Endothelial cell of umbilical vein (primary cell): Measurements from ENCODE around the gene NUDT3. TPM values are rescaled to one million over a fixed set of nuclear protein-coding genes. Genes with fewer than 3 reads are reported as not detected.

Source experiments
- BruUV-seq: library from RNA; stranded (reverse); fragments of 400-500 nt; replicated peaks from 2 replicates; lab custom pipeline; 2021; lab: Mats Ljungman, UMichigan
- CTCF ChIA-PET: fragments of 300-600, 350-600 bp; sonication (Branson Sonifier 250); formaldehyde crosslinking; loops from one replicate; lab custom pipeline; 2021; ENCODE audit warnings: antibody characterized with exemption, inconsistent platforms; lab: Charles Lee
- POLR2A ChIA-PET: fragments of 300-600, 350-600 bp; sonication (Branson Sonifier 250); formaldehyde crosslinking; loops from one replicate; lab custom pipeline; 2021; ENCODE audit warnings: antibody characterized with exemption, inconsistent platforms; lab: Charles Lee
- DNase-seq: peaks from one replicate; pipeline ENCODE4 v3.0.0-alpha.2; 2011; ENCODE audit warnings: low read depth, low spot score
- FAIRE-seq: peaks from 2 replicates; lab custom pipeline; 2011; peaks lifted over from hg19 to GRCh38; lab: Jason Lieb, UNC
- H2AFZ ChIP-seq: 2 replicates; pipeline ENCODE4 v1.6.0; 2012; ENCODE audit warnings: low read depth, low read length, control low read depth, inconsistent platforms
- H3K27ac ChIP-seq: 2 replicates; pipeline ENCODE4 v1.5.1; 2011; ENCODE audit warnings: low read depth, mild to moderate bottlenecking, control low read depth, low read length, moderate library complexity; ENCODE audit not compliant: insufficient read depth
- H3K27me3 ChIP-seq, 2 experiments: 2 replicates each; pipeline versions ENCODE4 v1.6.0 to v1.6.1; 2011; ENCODE audit warnings: low read length in 2 of 2, mixed read lengths in 1 of 2; ENCODE audit not compliant: control insufficient read depth in 2 of 2, insufficient read depth in 2 of 2
- H3K36me3 ChIP-seq, 2 experiments: 2 replicates in 1 of 2; 3 replicates in 1 of 2; pipeline ENCODE4 v1.5.1; 2011; ENCODE audit warnings: low read length in 2 of 2, mild to moderate bottlenecking in 1 of 2, moderate library complexity in 1 of 2; ENCODE audit not compliant: control insufficient read depth in 2 of 2, insufficient read depth in 2 of 2; ENCODE audit errors: extremely low read depth in 1 of 2
- H3K4me1 ChIP-seq: 3 replicates; pipeline ENCODE4 v1.5.1; 2011; ENCODE audit warnings: mild to moderate bottlenecking, low read length; ENCODE audit not compliant: control insufficient read depth, insufficient read depth; ENCODE audit errors: extremely low read depth
- H3K4me2 ChIP-seq: 2 replicates; pipeline ENCODE4 v1.6.1; 2011; ENCODE audit warnings: low read length, control low read depth, mixed read lengths; ENCODE audit not compliant: insufficient read depth
- H3K4me3 ChIP-seq, 3 experiments: fragments of 200-600 bp in 1 of 3; sonication (generic), shearing (Covaris generic) in 1 of 3; replicated peaks in 1 of 3; 2 replicates each; pipeline ENCODE4 v1.5.1; 2011 to 2016; ENCODE audit warnings: control low read depth in 3 of 3, low read length in 3 of 3, mild to moderate bottlenecking in 2 of 3, inconsistent platforms in 1 of 3, low read depth in 1 of 3, moderate library complexity in 1 of 3; ENCODE audit not compliant: insufficient read depth in 1 of 3
- H3K79me2 ChIP-seq: 2 replicates; pipeline ENCODE4 v1.6.0; 2012; ENCODE audit warnings: low read length, inconsistent platforms; ENCODE audit not compliant: control insufficient read depth, insufficient read depth
- H3K9ac ChIP-seq: replicated peaks from 2 replicates; pipeline ENCODE3; 2011; ENCODE audit warnings: low read length, control low read depth; ENCODE audit not compliant: insufficient read depth; ENCODE audit errors: extremely low read depth
- H3K9me1 ChIP-seq: replicated peaks from 3 replicates; pipeline ENCODE4 v1.6.0; 2011; ENCODE audit warnings: mild to moderate bottlenecking, low read length; ENCODE audit not compliant: control insufficient read depth, insufficient read depth; ENCODE audit errors: extremely low read depth
- H3K9me3 ChIP-seq: replicated peaks from 2 replicates; pipeline ENCODE4 v1.5.1; 2012; ENCODE audit warnings: low read length, inconsistent platforms; ENCODE audit not compliant: control insufficient read depth, insufficient read depth
- H4K20me1 ChIP-seq: replicated peaks from 2 replicates; pipeline ENCODE3; 2011; ENCODE audit warnings: mild to moderate bottlenecking, low read length; ENCODE audit not compliant: control insufficient read depth, insufficient read depth; ENCODE audit errors: extremely low read depth
- EZH2 ChIP-seq: IDR thresholded peaks from 2 replicates; pipeline ENCODE4 v1.6.1; 2012; ENCODE audit warnings: borderline replicate concordance, low read depth, mild to moderate bottlenecking, moderate library complexity, low read length, inconsistent platforms; ENCODE audit not compliant: severe bottlenecking
- FOS ChIP-seq: IDR thresholded peaks from 2 replicates; pipeline ENCODE4 v1.6.1; 2011; ENCODE audit warnings: mild to moderate bottlenecking, low read length, moderate library complexity, borderline replicate concordance; ENCODE audit not compliant: insufficient read depth
- GATA2 ChIP-seq: IDR thresholded peaks from 2 replicates; pipeline ENCODE4 v1.7.0; 2011; ENCODE audit warnings: low read depth, mild to moderate bottlenecking, moderate library complexity, mixed read lengths, low read length; ENCODE audit not compliant: insufficient read length, insufficient read depth
- JUN ChIP-seq: IDR thresholded peaks from 2 replicates; pipeline ENCODE4 v1.6.1; 2011; ENCODE audit warnings: borderline replicate concordance, low read depth; ENCODE audit not compliant: insufficient read length, insufficient read depth
- MYC ChIP-seq: IDR thresholded peaks from one replicate; pipeline ENCODE4 v1.6.1; 2011; ENCODE audit warnings: mild to moderate bottlenecking, low read depth, low read length
- POLR2A ChIP-seq: IDR thresholded peaks from 2 replicates; pipeline ENCODE4 v1.6.1; 2012; ENCODE audit warnings: low read depth, mild to moderate bottlenecking, control low read depth, low read length
- POLR2AphosphoS5 ChIP-seq: IDR thresholded peaks from 2 replicates; pipeline ENCODE4 v1.6.1; 2012; ENCODE audit warnings: low read depth, mild to moderate bottlenecking, control low read depth, low read length, moderate library complexity; ENCODE audit not compliant: insufficient read depth
- dilution Hi-C: fragments of 300-500 bp; cut with MboI; formaldehyde crosslinking; loops from one replicate; pipeline ENCODE4 v1.15.0; 2019; ENCODE audit warnings: low sequenced_read_pairs; ENCODE audit not compliant: extremely low pct_ligation_motif_present
- intact Hi-C: fragments of 100-400 bp; cut with micrococcal nuclease; formaldehyde crosslinking; loops from one replicate; pipeline ENCODE4 v1.10.0; 2022
- polyA plus RNA-seq, 4 experiments: library from polyadenylated mRNA; depleted of rRNA in 3 of 4; stranded (reverse) in 3 of 4; unstranded in 1 of 4; fragments of >200 nt; gene quantifications; 2 replicates each; pipeline versions ENCODE4 v1.2.1 to v1.2.3, GENCODE V29; 2011 to 2012; ENCODE audit warnings: missing spikeins in 1 of 4
- total RNA-seq: library from RNA; stranded (reverse); gene quantifications from 2 replicates; pipeline ENCODE4 v1.2.3, GENCODE V29; 2021
- TF ChIP-seq, protein P1 (sequence below), 2 donors: IDR thresholded peaks; 1 replicate in 1 of 2; 2 replicates in 1 of 2; pipeline ENCODE4 v1.5.1; 2011; ENCODE audit warnings: low read length in 2 of 2, mild to moderate bottlenecking in 2 of 2, moderate library complexity in 2 of 2, control low read depth in 1 of 2, inconsistent platforms in 1 of 2, low read depth in 1 of 2; ENCODE audit not compliant: insufficient read depth in 1 of 2; ENCODE audit errors: extremely low read depth in 1 of 2
- TF ChIP-seq, protein P2 (sequence below): IDR thresholded peaks from 2 replicates; pipeline ENCODE4 v1.6.1; 2011; ENCODE audit not compliant: insufficient read depth, insufficient read length

Gene NUDT3
- total and polyA plus RNA-seq, 2 donors (not counting 3 experiments of a cell fraction or from before 2014, with no cell fraction given), result 11.9 to 30.9 TPM

DNA sequence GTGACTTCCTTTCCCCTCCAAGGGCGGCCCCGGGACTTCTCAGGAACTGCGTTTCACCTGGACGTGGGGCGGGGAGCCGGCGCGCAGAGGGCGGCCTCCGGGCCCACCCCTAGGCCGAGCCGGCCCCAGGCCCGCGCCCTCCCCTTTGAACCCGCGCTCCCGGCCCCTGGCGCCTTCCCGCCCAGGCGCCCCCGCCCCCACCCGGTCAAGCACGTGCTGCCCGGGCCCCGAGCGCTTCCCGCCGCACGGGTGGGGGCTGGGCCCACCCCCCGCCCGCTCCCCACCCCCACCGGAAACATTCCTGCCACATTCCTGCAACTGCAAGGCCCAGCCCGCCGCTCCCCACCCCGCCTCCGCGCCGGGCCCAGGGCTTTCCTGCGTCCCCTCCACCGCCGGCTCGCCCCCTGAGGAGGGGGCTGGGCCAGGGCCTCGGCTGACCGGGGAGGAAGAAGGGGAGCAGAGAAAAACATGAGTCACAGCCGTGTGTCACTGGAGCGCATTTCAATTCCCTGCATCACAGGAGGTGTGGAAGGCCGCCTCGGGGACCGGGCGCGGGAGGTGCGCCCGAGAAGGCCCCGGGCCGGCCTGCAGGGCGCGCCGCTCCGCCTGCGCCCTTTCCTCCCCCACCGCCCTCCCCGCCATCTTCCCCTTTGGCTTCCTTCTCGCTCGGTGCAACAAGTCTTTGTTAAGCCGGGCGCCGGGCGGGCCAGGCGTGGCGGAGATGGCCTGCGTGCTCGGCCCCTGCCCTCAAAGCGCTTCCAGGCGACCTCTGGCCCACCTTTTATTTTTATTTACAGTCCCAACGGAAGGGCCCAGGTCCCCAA, 156.9 kb downstream of the NUDT3 start:
- Histone ChIP-seq H3K9ac (peak overlapping the region; percentile 68), H3K36me3 (peaks cover 0 to 5% of the 10 kb centered on the region in 2 experiments), H3K9me1 (no peaks in the 10 kb centered on the region), H3K9me3 (no peaks in the 10 kb centered on the region), H4K20me1 (no peaks in the 10 kb centered on the region), H3K27ac (peak overlapping the region; percentile 91), H3K4me3 (peak overlapping the region in 2 of 3 experiments; percentile 52 to 94), H2AFZ (no peak overlapping the region), H3K79me2 (peaks cover 37% of the 10 kb centered on the region), H3K4me2 (peak overlapping the region; percentile 92), H3K4me1 (peaks cover 34% of the 10 kb centered on the region), H3K27me3 (no peaks in the 10 kb centered on the region)
- intact Hi-C loops (loop anchor here (1.0 to 5.0 kb wide), 5 partner anchors 9 to 522 kb away; partner anchors contain the start of gene SNRPC), dilution Hi-C loops (no loop called here)
- TF ChIP-seq GATA2 (no peak), EZH2 (no peak), POLR2AphosphoS5 (peak; percentile 94), POLR2A (peak; percentile 87), JUN (peak; percentile 53), MYC (peak; percentile 49), FOS (peak; percentile 96)
- TF ChIP-seq, protein P1, sequence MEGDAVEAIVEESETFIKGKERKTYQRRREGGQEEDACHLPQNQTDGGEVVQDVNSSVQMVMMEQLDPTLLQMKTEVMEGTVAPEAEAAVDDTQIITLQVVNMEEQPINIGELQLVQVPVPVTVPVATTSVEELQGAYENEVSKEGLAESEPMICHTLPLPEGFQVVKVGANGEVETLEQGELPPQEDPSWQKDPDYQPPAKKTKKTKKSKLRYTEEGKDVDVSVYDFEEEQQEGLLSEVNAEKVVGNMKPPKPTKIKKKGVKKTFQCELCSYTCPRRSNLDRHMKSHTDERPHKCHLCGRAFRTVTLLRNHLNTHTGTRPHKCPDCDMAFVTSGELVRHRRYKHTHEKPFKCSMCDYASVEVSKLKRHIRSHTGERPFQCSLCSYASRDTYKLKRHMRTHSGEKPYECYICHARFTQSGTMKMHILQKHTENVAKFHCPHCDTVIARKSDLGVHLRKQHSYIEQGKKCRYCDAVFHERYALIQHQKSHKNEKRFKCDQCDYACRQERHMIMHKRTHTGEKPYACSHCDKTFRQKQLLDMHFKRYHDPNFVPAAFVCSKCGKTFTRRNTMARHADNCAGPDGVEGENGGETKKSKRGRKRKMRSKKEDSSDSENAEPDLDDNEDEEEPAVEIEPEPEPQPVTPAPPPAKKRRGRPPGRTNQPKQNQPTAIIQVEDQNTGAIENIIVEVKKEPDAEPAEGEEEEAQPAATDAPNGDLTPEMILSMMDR (IDR thresholded peaks at IDR 0.05; ENCODE audit: extremely low read depth in 1 of 2, insufficient read depth in 1 of 2, low read depth in 1 of 2, low read length in 2 of 2), result peak in 1 of 2 donors; percentile 6
- TF ChIP-seq, protein P2, sequence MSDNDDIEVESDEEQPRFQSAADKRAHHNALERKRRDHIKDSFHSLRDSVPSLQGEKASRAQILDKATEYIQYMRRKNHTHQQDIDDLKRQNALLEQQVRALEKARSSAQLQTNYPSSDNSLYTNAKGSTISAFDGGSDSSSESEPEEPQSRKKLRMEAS, result peak; percentile 8
- ChIA-PET CTCF (interaction anchor here (1.7 to 2.0 kb wide), 3 partner anchors 12 to 180 kb away, joined by 8 to 23 read pairs (median 12); no protein-coding TSS in a partner anchor), POLR2A (interaction anchor here (1.1 to 2.0 kb wide), 4 partner anchors 8 to 71 kb away, joined by 3 to 35 read pairs (median 12); partner anchors contain the start of gene SMIM29)
- peak; percentile 86 for DNase-seq
- BruUV-seq, result no TSS peak
- peak; percentile 95 for FAIRE-seq
